K562 (cell line): ENCODE results near the gene PRF1. TPM values are rescaled to one million over a fixed set of nuclear protein-coding genes. Genes with fewer than 3 reads are reported as not detected.
A peak's percentile ranks its signal among the peaks of the same experiment; 100 is the strongest.

Experiments
- CEBPB ChIP-seq: fragments of 450-650 bp; IDR thresholded peaks from 2 replicates; pipeline ENCODE4 v1.6.1; 2016; ENCODE audit warnings: missing genetic modification characterization, missing compliant biosample characterization
- HDAC1 ChIP-seq, 2 experiments: fragments of 450-650 bp; IDR thresholded peaks; 2 replicates each; pipeline ENCODE4 v1.6.1; 2016 to 2017; ENCODE audit warnings: inconsistent platforms in 1 of 2, mild to moderate bottlenecking in 1 of 2, moderate library complexity in 1 of 2
- HMG20A ChIP-seq: fragments of 450-650 bp; formaldehyde crosslinking; conservative IDR thresholded peaks from 2 replicates; pipeline ENCODE4 v1.4.0; 2020; ENCODE audit warnings: mild to moderate bottlenecking, mixed read lengths
- JUN ChIP-seq, 2 experiments: sonication (generic) in 1 of 2; formaldehyde crosslinking in 1 of 2; IDR thresholded peaks; 2 replicates each; pipeline versions ENCODE4 v1.6.1 to v1.8.0; 2012 to 2022; ENCODE audit warnings: borderline replicate concordance in 2 of 2, mild to moderate bottlenecking in 2 of 2, improper control_type of control experiment in 1 of 2, low read depth in 1 of 2, low read length in 1 of 2, missing genetic modification reagents in 1 of 2
- MCM2 ChIP-seq: fragments of 450-650 bp; IDR thresholded peaks from 2 replicates; pipeline ENCODE4 v1.6.1; 2017; ENCODE audit warnings: low read depth, mild to moderate bottlenecking
- NRF1 ChIP-seq, 2 experiments: fragments of 450-650 bp; IDR thresholded peaks in 1 of 2; conservative IDR thresholded peaks in 1 of 2; 2 replicates each; pipeline ENCODE4 v1.6.1; 2014; ENCODE audit warnings: mild to moderate bottlenecking in 2 of 2
- OTX1 ChIP-seq: fragments of 450-650 bp; formaldehyde crosslinking; IDR thresholded peaks from 2 replicates; pipeline ENCODE4 v1.4.0; 2022; ENCODE audit warnings: mild to moderate bottlenecking
- RBM14 ChIP-seq: fragments of 200-400 bp; formaldehyde crosslinking; IDR thresholded peaks from 2 replicates; pipeline ENCODE4 v1.6.1; 2018; ENCODE audit warnings: low read depth, mild to moderate bottlenecking, low read length, moderate library complexity, borderline replicate concordance; ENCODE audit not compliant: insufficient read depth
- YBX1 ChIP-seq: fragments of 450-650 bp; IDR thresholded peaks from 2 replicates; pipeline ENCODE4 v1.7.1; 2016; ENCODE audit warnings: mild to moderate bottlenecking
- ZNF133 ChIP-seq: fragments of 250-450 bp; sonication (Bioruptor Pico); IDR thresholded peaks from 2 replicates; pipeline ENCODE4 v1.4.0; 2020; ENCODE audit warnings: mild to moderate bottlenecking
- ZNF165 ChIP-seq: fragments of 250-450 bp; sonication (Bioruptor Pico); IDR thresholded peaks from 2 replicates; pipeline ENCODE4 v1.4.0; 2020; ENCODE audit warnings: borderline replicate concordance
- ZNF655 ChIP-seq: fragments of 250-450 bp; sonication (Bioruptor Pico); IDR thresholded peaks from 2 replicates; pipeline ENCODE4 v1.5.0; 2021
- polyA plus RNA-seq, 8 experiments: library from polyadenylated mRNA; depleted of rRNA in 4 of 8; stranded (reverse) in 5 of 8; unstranded in 3 of 8; fragments of >200 nt; fragmentation: Nextera tagmentation in 2 of 8; fragmentation: Illumina TruSeq in 1 of 8; extraction: Ambion mirVana in 2 of 8; extraction: Trizol in 1 of 8; gene quantifications; 2 replicates each; pipeline versions ENCODE4 v1.2.1 to v1.2.3, GENCODE V29; 2011 to 2014; ENCODE audit warnings: inconsistent platforms in 1 of 8, missing spikeins in 1 of 8
- total RNA-seq, 7 experiments: library from RNA; depleted of rRNA in 6 of 7; stranded (reverse); fragments of >200 nt in 6 of 7; fragmentation: Illumina TruSeq in 2 of 7; extraction: Trizol in 2 of 7; gene quantifications; 2 replicates each; pipeline versions ENCODE4 v1.2.1 to v1.2.3, GENCODE V29; 2011 to 2021; ENCODE audit warnings: low replicate concordance in 1 of 7
- TF ChIP-seq, protein P1 (sequence below): conservative IDR thresholded peaks from 2 replicates; pipeline ENCODE4 v1.6.1; 2011; ENCODE audit warnings: low read depth, mild to moderate bottlenecking, low read length; ENCODE audit not compliant: control insufficient read depth
- TF ChIP-seq, protein P2 (sequence below): fragments of 450-650 bp; IDR thresholded peaks from 2 replicates; pipeline ENCODE4 v1.6.1; 2018; ENCODE audit warnings: mild to moderate bottlenecking, low read depth; ENCODE audit not compliant: partially characterized antibody

Gene PRF1
- total and polyA plus RNA-seq, 9 of the 15 experiments (the other 6 are each of a cell fraction or from before 2014, with no cell fraction given), result 3.8 to 8.6 (median 6.3) TPM

DNA sequence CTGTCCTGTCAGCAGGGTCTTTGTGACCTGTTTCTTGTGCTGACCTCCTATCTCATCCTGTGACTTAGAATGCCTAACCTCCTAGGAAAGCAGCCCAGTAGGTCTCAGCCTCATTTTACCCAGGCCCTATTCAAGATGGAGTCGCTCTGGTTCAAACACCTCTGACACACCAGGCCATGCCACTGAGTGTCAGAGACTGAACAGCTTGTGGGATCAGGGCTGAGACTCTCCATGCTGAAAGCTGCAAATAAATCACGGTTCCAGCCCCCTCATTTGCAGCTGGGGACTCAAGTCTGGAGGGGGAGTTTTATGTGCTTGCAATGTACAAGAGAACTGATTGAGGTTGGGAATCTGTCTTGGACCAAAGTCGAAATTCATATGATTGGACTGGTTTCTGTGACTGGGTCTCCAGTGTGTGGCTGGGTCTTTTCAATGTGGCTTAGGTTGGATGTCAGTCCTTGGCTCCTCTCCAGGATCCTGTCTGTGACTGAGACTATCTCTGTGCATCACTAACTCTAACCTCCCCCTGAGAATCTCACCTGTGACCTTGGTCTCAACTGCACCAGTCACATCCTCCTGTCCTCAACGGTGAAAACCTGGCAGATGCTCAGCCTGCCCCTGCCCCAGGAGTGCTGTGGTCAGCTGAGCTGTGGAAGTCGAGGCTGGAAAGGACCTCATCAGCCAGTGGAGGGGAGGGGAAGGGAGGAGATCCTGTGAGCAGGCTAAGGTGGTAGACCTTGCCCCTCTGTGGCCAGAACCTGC is 11.7 kb downstream of the PRF1 start (continued):
- TF ChIP-seq, protein P1, sequence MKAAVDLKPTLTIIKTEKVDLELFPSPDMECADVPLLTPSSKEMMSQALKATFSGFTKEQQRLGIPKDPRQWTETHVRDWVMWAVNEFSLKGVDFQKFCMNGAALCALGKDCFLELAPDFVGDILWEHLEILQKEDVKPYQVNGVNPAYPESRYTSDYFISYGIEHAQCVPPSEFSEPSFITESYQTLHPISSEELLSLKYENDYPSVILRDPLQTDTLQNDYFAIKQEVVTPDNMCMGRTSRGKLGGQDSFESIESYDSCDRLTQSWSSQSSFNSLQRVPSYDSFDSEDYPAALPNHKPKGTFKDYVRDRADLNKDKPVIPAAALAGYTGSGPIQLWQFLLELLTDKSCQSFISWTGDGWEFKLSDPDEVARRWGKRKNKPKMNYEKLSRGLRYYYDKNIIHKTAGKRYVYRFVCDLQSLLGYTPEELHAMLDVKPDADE, result no peak
- TF ChIP-seq HMG20A (CRISPR knock-in tag), result peak; percentile 84; the same call in 1 of the 2 replicates
- TF ChIP-seq, protein P2, sequence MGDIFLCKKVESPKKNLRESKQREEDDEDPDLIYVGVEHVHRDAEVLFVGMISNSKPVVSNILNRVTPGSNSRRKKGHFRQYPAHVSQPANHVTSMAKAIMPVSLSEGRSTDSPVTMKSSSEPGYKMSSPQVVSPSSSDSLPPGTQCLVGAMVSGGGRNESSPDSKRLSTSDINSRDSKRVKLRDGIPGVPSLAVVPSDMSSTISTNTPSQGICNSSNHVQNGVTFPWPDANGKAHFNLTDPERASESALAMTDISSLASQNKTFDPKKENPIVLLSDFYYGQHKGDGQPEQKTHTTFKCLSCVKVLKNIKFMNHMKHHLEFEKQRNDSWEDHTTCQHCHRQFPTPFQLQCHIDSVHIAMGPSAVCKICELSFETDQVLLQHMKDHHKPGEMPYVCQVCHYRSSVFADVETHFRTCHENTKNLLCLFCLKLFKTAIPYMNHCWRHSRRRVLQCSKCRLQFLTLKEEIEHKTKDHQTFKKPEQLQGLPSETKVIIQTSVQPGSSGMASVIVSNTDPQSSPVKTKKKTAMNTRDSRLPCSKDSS, result no peak
- TF ChIP-seq NRF1 (conservative IDR thresholded peaks at IDR 0.05 in 1 of 2, IDR thresholded peaks at IDR 0.05 in 1 of 2), result no peak; a peak in 1 of 4 replicates
- no peak; the same call in 1 of the 2 replicates for TF ChIP-seq CEBPB (tag)
- TF ChIP-seq ZNF165 (CRISPR knock-in tag), result peak; percentile 97
- peak; percentile 93 for TF ChIP-seq ZNF133 (CRISPR knock-in tag)
- no peak for TF ChIP-seq YBX1
- TF ChIP-seq RBM14, result no peak
- TF ChIP-seq MCM2, result no peak
- TF ChIP-seq OTX1 (CRISPR knock-in tag), result peak; percentile 98
- TF ChIP-seq JUN (IDR thresholded peaks at IDR 0.05; ENCODE audit: borderline replicate concordance, low read depth, low read length), result no peak
- no peak for TF ChIP-seq JUN (CRISPR knock-in tag; IDR thresholded peaks at IDR 0.05; ENCODE audit: borderline replicate concordance)
- TF ChIP-seq ZNF655 (CRISPR knock-in tag), result no peak
- no peak for TF ChIP-seq HDAC1 (IDR thresholded peaks at IDR 0.05)
